GM20000 (cell line): ENCODE data around the gene NHSL2.

Experiments
- DNase-seq: peaks from one replicate; pipeline ENCODE4 v3.0.0; 2012; ENCODE audit warnings: low spot score
- CTCF ChIP-seq: IDR thresholded peaks from 2 replicates; pipeline ENCODE4 v1.5.1; 2012; ENCODE audit warnings: mild to moderate bottlenecking, control low read depth; ENCODE audit errors: extremely low read depth, missing control alignments

The NHSL2 gene

GRCh38 chrX:72117636-72118210, 207.1 kb downstream of the NHSL2 start:
- no peak for DNase-seq
- no peak for TF ChIP-seq CTCF

GRCh38 chrX:72120837-72121236, 210.2 kb downstream of the NHSL2 start:
- no peak for TF ChIP-seq CTCF

GRCh38 chrX:72121383-72121782, 210.7 kb downstream of the NHSL2 start:
- no peak for DNase-seq
- no peak for TF ChIP-seq CTCF

More at GRCh38 chrX:72120837-72121236, 210.2 kb downstream of the NHSL2 start:
- DNase-seq: no peak

- no peak for DNase-seq
- TF ChIP-seq CTCF: no peak
Observed at GRCh38 chrX:72122621-72123337, 212.1 kb downstream of the NHSL2 start.

- no peak for DNase-seq
- no peak for TF ChIP-seq CTCF
Observed at GRCh38 chrX:72123471-72124185, 213.0 kb downstream of the NHSL2 start.

- TF ChIP-seq CTCF: no peak
- DNase-seq: no peak
Observed at GRCh38 chrX:72124540-72125201, 214.0 kb downstream of the NHSL2 start.
